Measurements from ENCODE around the gene FBXL19.

Gene FBXL19

GRCh38 chr16:30961384-30961783 is 38.0 kb downstream of the FBXL19 start:
- no peak for DNase-seq (ENCODE audit: low read depth)
- no peak for TF ChIP-seq POLR2A (IDR thresholded peaks at IDR 0.05; ENCODE audit: extremely low read depth, insufficient read length)
- TF ChIP-seq CTCF (IDR thresholded peaks at IDR 0.05; ENCODE audit: low read depth, low read length): no peak
- no peak for TF ChIP-seq MAX (IDR thresholded peaks at IDR 0.05; ENCODE audit: low read depth, low read length)
- no peak for TF ChIP-seq MYC (IDR thresholded peaks at IDR 0.05; ENCODE audit: low read depth, low read length)
- no peak overlapping the region for H3K4me3 ChIP-seq (ENCODE audit: low read depth, low read length)

GRCh38 chr16:30963925-30964511 is 40.6 kb downstream of the FBXL19 start:
- no peak for DNase-seq (ENCODE audit: low read depth)
- no peak overlapping the region for H3K4me3 ChIP-seq (ENCODE audit: low read depth, low read length)
- TF ChIP-seq MYC (IDR thresholded peaks at IDR 0.05; ENCODE audit: low read depth, low read length) (no peak), MAX (IDR thresholded peaks at IDR 0.05; ENCODE audit: low read depth, low read length) (no peak), POLR2A (IDR thresholded peaks at IDR 0.05; ENCODE audit: extremely low read depth, insufficient read length) (no peak), CTCF (IDR thresholded peaks at IDR 0.05; ENCODE audit: low read depth, low read length) (no peak)

GRCh38 chr16:30964574-30965226 is 41.3 kb downstream of the FBXL19 start:
- TF ChIP-seq POLR2A (IDR thresholded peaks at IDR 0.05; ENCODE audit: extremely low read depth, insufficient read length) (no peak), MAX (IDR thresholded peaks at IDR 0.05; ENCODE audit: low read depth, low read length) (no peak), CTCF (IDR thresholded peaks at IDR 0.05; ENCODE audit: low read depth, low read length) (no peak), MYC (IDR thresholded peaks at IDR 0.05; ENCODE audit: low read depth, low read length) (no peak)
- no peak overlapping the region for H3K4me3 ChIP-seq (ENCODE audit: low read depth, low read length)

GRCh38 chr16:30965436-30965835 is 42.1 kb downstream of the FBXL19 start:
- H3K4me3 ChIP-seq (ENCODE audit: low read depth, low read length): no peak overlapping the region
- no peak for DNase-seq (ENCODE audit: low read depth)
- TF ChIP-seq POLR2A (IDR thresholded peaks at IDR 0.05; ENCODE audit: extremely low read depth, insufficient read length): no peak
- no peak for TF ChIP-seq MAX (IDR thresholded peaks at IDR 0.05; ENCODE audit: low read depth, low read length)

More at GRCh38 chr16:30964574-30965226, 41.3 kb downstream of the FBXL19 start:
- no peak for DNase-seq (ENCODE audit: low read depth)

- no peak for TF ChIP-seq POLR2A (IDR thresholded peaks at IDR 0.05; ENCODE audit: extremely low read depth, insufficient read length)
- TF ChIP-seq MAX (IDR thresholded peaks at IDR 0.05; ENCODE audit: low read depth, low read length): no peak
- no peak for TF ChIP-seq CTCF (IDR thresholded peaks at IDR 0.05; ENCODE audit: low read depth, low read length)
- TF ChIP-seq MYC (IDR thresholded peaks at IDR 0.05; ENCODE audit: low read depth, low read length): no peak
Observed at GRCh38 chr16:30966033-30966619, 42.8 kb downstream of the FBXL19 start.

GRCh38 chr16:30967795-30968194 is 44.4 kb downstream of the FBXL19 start:
- DNase-seq (ENCODE audit: low read depth): no peak
- H3K4me3 ChIP-seq (ENCODE audit: low read depth, low read length): no peak overlapping the region
- no peak for TF ChIP-seq MAX (IDR thresholded peaks at IDR 0.05; ENCODE audit: low read depth, low read length)
- TF ChIP-seq MYC (IDR thresholded peaks at IDR 0.05; ENCODE audit: low read depth, low read length): no peak
- no peak for TF ChIP-seq POLR2A (IDR thresholded peaks at IDR 0.05; ENCODE audit: extremely low read depth, insufficient read length)
- no peak for TF ChIP-seq CTCF (IDR thresholded peaks at IDR 0.05; ENCODE audit: low read depth, low read length)

More at GRCh38 chr16:30966033-30966619, 42.8 kb downstream of the FBXL19 start:
- no peak overlapping the region for H3K4me3 ChIP-seq (ENCODE audit: low read depth, low read length)
- no peak for DNase-seq (ENCODE audit: low read depth)

All from NB4 (cell line).